ENCODE results near the gene PTPRA.

DNA sequence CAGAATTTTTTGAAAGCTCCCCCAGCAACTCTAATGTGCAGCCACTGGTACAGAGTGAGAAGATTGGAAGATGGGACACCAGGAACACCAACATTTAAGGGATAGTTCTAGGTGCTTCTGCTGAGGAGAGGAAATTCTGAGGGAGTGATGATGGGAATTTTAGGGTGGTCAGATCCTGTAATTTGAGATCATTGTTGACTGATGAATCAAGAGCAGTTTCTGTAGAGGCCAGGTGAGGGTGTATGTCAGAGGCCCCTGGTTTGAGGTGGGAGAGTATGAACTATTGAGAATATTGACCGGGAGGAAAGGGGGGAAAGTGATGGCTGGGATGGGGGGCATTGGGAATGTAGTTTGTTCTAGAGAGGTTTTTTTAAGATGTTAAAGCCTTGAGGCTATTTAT lies 47.2 kb downstream of the PTPRA start:
- TF ChIP-seq, protein P1, sequence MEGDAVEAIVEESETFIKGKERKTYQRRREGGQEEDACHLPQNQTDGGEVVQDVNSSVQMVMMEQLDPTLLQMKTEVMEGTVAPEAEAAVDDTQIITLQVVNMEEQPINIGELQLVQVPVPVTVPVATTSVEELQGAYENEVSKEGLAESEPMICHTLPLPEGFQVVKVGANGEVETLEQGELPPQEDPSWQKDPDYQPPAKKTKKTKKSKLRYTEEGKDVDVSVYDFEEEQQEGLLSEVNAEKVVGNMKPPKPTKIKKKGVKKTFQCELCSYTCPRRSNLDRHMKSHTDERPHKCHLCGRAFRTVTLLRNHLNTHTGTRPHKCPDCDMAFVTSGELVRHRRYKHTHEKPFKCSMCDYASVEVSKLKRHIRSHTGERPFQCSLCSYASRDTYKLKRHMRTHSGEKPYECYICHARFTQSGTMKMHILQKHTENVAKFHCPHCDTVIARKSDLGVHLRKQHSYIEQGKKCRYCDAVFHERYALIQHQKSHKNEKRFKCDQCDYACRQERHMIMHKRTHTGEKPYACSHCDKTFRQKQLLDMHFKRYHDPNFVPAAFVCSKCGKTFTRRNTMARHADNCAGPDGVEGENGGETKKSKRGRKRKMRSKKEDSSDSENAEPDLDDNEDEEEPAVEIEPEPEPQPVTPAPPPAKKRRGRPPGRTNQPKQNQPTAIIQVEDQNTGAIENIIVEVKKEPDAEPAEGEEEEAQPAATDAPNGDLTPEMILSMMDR (IDR thresholded peaks at IDR 0.05 in 2 of 3, conservative IDR thresholded peaks at IDR 0.05 in 1 of 3; ENCODE audit: insufficient read depth in 2 of 3, low read depth in 1 of 3, low read length in 3 of 3) = no peak
- TF ChIP-seq NR4A1 (CRISPR knock-in tag; IDR thresholded peaks at IDR 0.05) = no peak
- TF ChIP-seq NR4A1 (tag; IDR thresholded peaks at IDR 0.05) = no peak
- no peak for TF ChIP-seq L3MBTL2 (IDR thresholded peaks at IDR 0.05)
- TF ChIP-seq CREB1 (IDR thresholded peaks at IDR 0.05) = no peak
- no peak for TF ChIP-seq CREB1 (CRISPR knock-in tag; IDR thresholded peaks at IDR 0.05)
- TF ChIP-seq, protein P2, sequence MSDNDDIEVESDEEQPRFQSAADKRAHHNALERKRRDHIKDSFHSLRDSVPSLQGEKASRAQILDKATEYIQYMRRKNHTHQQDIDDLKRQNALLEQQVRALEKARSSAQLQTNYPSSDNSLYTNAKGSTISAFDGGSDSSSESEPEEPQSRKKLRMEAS (CRISPR knock-in tag; IDR thresholded peaks at IDR 0.05) = no peak
- TF ChIP-seq PRPF4 (IDR thresholded peaks at IDR 0.05; ENCODE audit: insufficient read depth, low read depth, low read length, poor library complexity, severe bottlenecking) = no peak
- TF ChIP-seq MXI1 (IDR thresholded peaks at IDR 0.05; ENCODE audit: low read depth, low read length) = no peak
- TF ChIP-seq TCFL5 (CRISPR knock-in tag; conservative IDR thresholded peaks at IDR 0.05) = no peak
- TF ChIP-seq ZNF143 (CRISPR knock-in tag; IDR thresholded peaks at IDR 0.05) = no peak
- TF ChIP-seq LEF1 (IDR thresholded peaks at IDR 0.05) = no peak
- no peak for TF ChIP-seq NFYB (IDR thresholded peaks at IDR 0.05; ENCODE audit: extremely low read depth, insufficient read length)
- TF ChIP-seq HCFC1 (IDR thresholded peaks at IDR 0.05; ENCODE audit: low read depth, low read length) = no peak
- TF ChIP-seq ZNF140 (CRISPR knock-in tag; IDR thresholded peaks at IDR 0.05) = no peak

Measured in K562 (cell line).